Measurements from ENCODE around the gene RAB37. TPM values are rescaled to one million over a fixed set of nuclear protein-coding genes. Genes with fewer than 3 reads are reported as not detected.

RAB37 gene
- total RNA-seq, 1 experiment from 2014 or later, result 1.5 TPM

GRCh38 chr17:74697515-74697914 is 39.5 kb upstream of the RAB37 start:
- Histone ChIP-seq H3K27ac (ENCODE audit: low read length) (no peak overlapping the region), H3K4me1 (ENCODE audit: control insufficient read depth, insufficient read depth, low read length) (no peaks in the 10 kb centered on the region), H3K4me3 (ENCODE audit: low read depth in 2 of 2, low read length in 2 of 2) (no peak overlapping the region), H3K36me3 (ENCODE audit: control insufficient read depth, insufficient read depth, low read length) (no peaks in the 10 kb centered on the region), H3K9me3 (ENCODE audit: control insufficient read depth, insufficient read depth, low read depth, low read length) (no peaks in the 10 kb centered on the region), H3K27me3 (ENCODE audit: control insufficient read depth, insufficient read depth, low read length) (peaks cover 10% of the 10 kb centered on the region; the same call in 1 of the 2 replicates)
- DNase-seq (ENCODE audit: low read depth, low spot score), result no peak
- intact Hi-C loops (cut with micrococcal nuclease; ENCODE audit: unreplicated experiment), result no loop called here
- no TSS peak for BruUV-seq (replicated peaks)
- ATAC-seq, result no peak
- ChIA-PET CTCF (interaction anchor here (0.6 kb wide), 1 partner anchor 39 kb away, joined by 7 read pairs; no protein-coding TSS in a partner anchor), POLR2A (no interaction called here)
- TF ChIP-seq REST (IDR thresholded peaks at IDR 0.05; ENCODE audit: insufficient read depth in 1 of 2, low read depth in 2 of 2, low read length in 1 of 2), result no peak
- TF ChIP-seq SIN3A (IDR thresholded peaks at IDR 0.05; ENCODE audit: borderline replicate concordance, insufficient read depth, low read depth, low read length), result no peak
- TF ChIP-seq POLR2AphosphoS5 (IDR thresholded peaks at IDR 0.05; ENCODE audit: low read depth, low read length), result no peak
- no peak for TF ChIP-seq CTCF (IDR thresholded peaks at IDR 0.05)
- TF ChIP-seq TCF7L2 (IDR thresholded peaks at IDR 0.05; ENCODE audit: low read depth, low read length), result no peak
- in situ Hi-C loops (cut with HindIII; ENCODE audit: low pct_unique_long_range_greater_than_20kb, low sequenced_read_pairs), result no loop called here

GRCh38 chr17:74698069-74698468 is 39.0 kb upstream of the RAB37 start:
- Histone ChIP-seq H3K4me1 (ENCODE audit: control insufficient read depth, insufficient read depth, low read length) (no peaks in the 10 kb centered on the region), H3K9me3 (ENCODE audit: control insufficient read depth, insufficient read depth, low read depth, low read length) (no peaks in the 10 kb centered on the region), H3K27me3 (ENCODE audit: control insufficient read depth, insufficient read depth, low read length) (peaks cover 10% of the 10 kb centered on the region; the same call in 1 of the 2 replicates), H3K27ac (ENCODE audit: low read length) (no peak overlapping the region), H3K36me3 (ENCODE audit: control insufficient read depth, insufficient read depth, low read length) (no peaks in the 10 kb centered on the region), H3K4me3 (ENCODE audit: low read depth in 2 of 2, low read length in 2 of 2) (no peak overlapping the region)
- no peak for DNase-seq (ENCODE audit: low read depth, low spot score)
- BruUV-seq (replicated peaks), result no TSS peak
- TF ChIP-seq POLR2AphosphoS5 (IDR thresholded peaks at IDR 0.05; ENCODE audit: low read depth, low read length), result no peak
- TF ChIP-seq CTCF (IDR thresholded peaks at IDR 0.05), result no peak
- TF ChIP-seq REST (IDR thresholded peaks at IDR 0.05; ENCODE audit: insufficient read depth in 1 of 2, low read depth in 2 of 2, low read length in 1 of 2), result no peak
- no peak for TF ChIP-seq SIN3A (IDR thresholded peaks at IDR 0.05; ENCODE audit: borderline replicate concordance, insufficient read depth, low read depth, low read length)
- TF ChIP-seq TCF7L2 (IDR thresholded peaks at IDR 0.05; ENCODE audit: low read depth, low read length), result no peak
- intact Hi-C loops (cut with micrococcal nuclease; ENCODE audit: unreplicated experiment) (no loop called here), in situ Hi-C loops (cut with HindIII; ENCODE audit: low pct_unique_long_range_greater_than_20kb, low sequenced_read_pairs) (no loop called here)
- CTCF ChIA-PET, result no interaction called here
- ATAC-seq, result no peak
- POLR2A ChIA-PET, result interaction anchor here (0.6 kb wide), 1 partner anchor 20 kb away, joined by 3 read pairs; no protein-coding TSS in a partner anchor
